Lower leg skin (tissue), 4 donors: ENCODE data around the gene COL9A2. TPM values are rescaled to one million over a fixed set of nuclear protein-coding genes. Genes with fewer than 3 reads are reported as not detected.

Experiments used
- DNase-seq, 2 donors: peaks; one replicate each; pipeline ENCODE4 v3.0.0-alpha.2; 2019; ENCODE audit warnings: low spot score in 2 of 2
- H3K4me3 ChIP-seq: fragments of 200-600 bp; sonication (generic); 2 replicates; pipeline ENCODE4 v1.5.1; 2017; ENCODE audit warnings: mild to moderate bottlenecking, low read depth; ENCODE audit not compliant: poor library complexity, severe bottlenecking
- CTCF ChIP-seq, 3 donors: fragments of 450-650 bp; IDR thresholded peaks; one replicate each; pipeline ENCODE4 v1.5.1; 2016; ENCODE audit warnings: antibody characterized with exemption in 3 of 3, mild to moderate bottlenecking in 3 of 3, moderate library complexity in 2 of 3
- POLR2A ChIP-seq, 2 donors: fragments of 450-650 bp; IDR thresholded peaks; one replicate each; pipeline ENCODE4 v1.6.1; 2016 to 2017; ENCODE audit warnings: antibody characterized with exemption in 2 of 2, mild to moderate bottlenecking in 1 of 2, moderate library complexity in 1 of 2
- WGBS, 2 donors: methylation state at CpG; one replicate each; pipeline ENCODE4 v1.1.5; 2018; 5-methylcytosine and 5-hydroxymethylcytosine counted together
- intact Hi-C: fragments of 100-400 bp; cut with DNase I; formaldehyde crosslinking; loops from one replicate; pipeline ENCODE4 v1.15.0; 2023; ENCODE audit warnings: low total_unique reads
- total RNA-seq, 4 donors: library from RNA; depleted of rRNA; stranded (reverse); fragments of >200 nt; gene quantifications; one replicate each; pipeline ENCODE4 v1.1.0, GENCODE V29; 2016

COL9A2 gene
- total RNA-seq, 4 donors from 2014 or later = 2.4 to 8.7 (median 4.3) TPM

GRCh38 chr1:40270152-40270834, 46.8 kb downstream of the COL9A2 start:
- H3K4me3 ChIP-seq = no peak overlapping the region
- intact Hi-C loops = no loop called here
- WGBS, 2 donors = 72 to 80% methylated on average over 3 of the region's 3 CpGs
- TF ChIP-seq CTCF (IDR thresholded peaks at IDR 0.05) = no peak
- TF ChIP-seq POLR2A (IDR thresholded peaks at IDR 0.05) = no peak
- DNase-seq = no peak

- intact Hi-C loops = no loop called here
- no peak overlapping the region for H3K4me3 ChIP-seq
- TF ChIP-seq POLR2A (IDR thresholded peaks at IDR 0.05) (no peak), CTCF (IDR thresholded peaks at IDR 0.05) (no peak)
- no peak for DNase-seq
Observed at GRCh38 chr1:40268211-40268610, 48.9 kb downstream of the COL9A2 start.

- TF ChIP-seq CTCF (IDR thresholded peaks at IDR 0.05) = no peak
- TF ChIP-seq POLR2A (IDR thresholded peaks at IDR 0.05) = no peak
- H3K4me3 ChIP-seq = no peak overlapping the region
- WGBS, 2 donors = 23 to 24% methylated on average over 2 of the region's 2 CpGs
- intact Hi-C loops = no loop called here
- no peak for DNase-seq
Observed at GRCh38 chr1:40267767-40268187, 49.3 kb downstream of the COL9A2 start.

GRCh38 chr1:40266786-40267535, 50.1 kb downstream of the COL9A2 start:
- no peak for DNase-seq
- intact Hi-C loops = no loop called here
- 70 to 73% methylated on average over 6 of the region's 6 CpGs for WGBS, 2 donors
- no peak for TF ChIP-seq POLR2A (IDR thresholded peaks at IDR 0.05)
- no peak for TF ChIP-seq CTCF (IDR thresholded peaks at IDR 0.05)
- no peak overlapping the region for H3K4me3 ChIP-seq

- TF ChIP-seq POLR2A (IDR thresholded peaks at IDR 0.05) = no peak
- TF ChIP-seq CTCF (IDR thresholded peaks at IDR 0.05) = no peak
- intact Hi-C loops = no loop called here
Observed at GRCh38 chr1:40265919-40266318, 51.2 kb downstream of the COL9A2 start.

More at GRCh38 chr1:40265919-40266318, 51.2 kb downstream of the COL9A2 start:
- DNase-seq = no peak
- no peak overlapping the region for H3K4me3 ChIP-seq
